NOMO-1 treated with DMSO at 0.1 percent for 48 hours (cell line): ENCODE measurements around the gene HPS4.
"Not testable (repeated sequence)": the region's sequence is repeated elsewhere in the genome, so short reads cannot be mapped to it uniquely, and the experiment has no call there.

Experiments
- DNase-seq: peaks from one replicate; lab custom pipeline; 2025; ENCODE audit not compliant: unreplicated experiment; lab: John Stamatoyannopoulos, UW

Gene HPS4

DNA sequence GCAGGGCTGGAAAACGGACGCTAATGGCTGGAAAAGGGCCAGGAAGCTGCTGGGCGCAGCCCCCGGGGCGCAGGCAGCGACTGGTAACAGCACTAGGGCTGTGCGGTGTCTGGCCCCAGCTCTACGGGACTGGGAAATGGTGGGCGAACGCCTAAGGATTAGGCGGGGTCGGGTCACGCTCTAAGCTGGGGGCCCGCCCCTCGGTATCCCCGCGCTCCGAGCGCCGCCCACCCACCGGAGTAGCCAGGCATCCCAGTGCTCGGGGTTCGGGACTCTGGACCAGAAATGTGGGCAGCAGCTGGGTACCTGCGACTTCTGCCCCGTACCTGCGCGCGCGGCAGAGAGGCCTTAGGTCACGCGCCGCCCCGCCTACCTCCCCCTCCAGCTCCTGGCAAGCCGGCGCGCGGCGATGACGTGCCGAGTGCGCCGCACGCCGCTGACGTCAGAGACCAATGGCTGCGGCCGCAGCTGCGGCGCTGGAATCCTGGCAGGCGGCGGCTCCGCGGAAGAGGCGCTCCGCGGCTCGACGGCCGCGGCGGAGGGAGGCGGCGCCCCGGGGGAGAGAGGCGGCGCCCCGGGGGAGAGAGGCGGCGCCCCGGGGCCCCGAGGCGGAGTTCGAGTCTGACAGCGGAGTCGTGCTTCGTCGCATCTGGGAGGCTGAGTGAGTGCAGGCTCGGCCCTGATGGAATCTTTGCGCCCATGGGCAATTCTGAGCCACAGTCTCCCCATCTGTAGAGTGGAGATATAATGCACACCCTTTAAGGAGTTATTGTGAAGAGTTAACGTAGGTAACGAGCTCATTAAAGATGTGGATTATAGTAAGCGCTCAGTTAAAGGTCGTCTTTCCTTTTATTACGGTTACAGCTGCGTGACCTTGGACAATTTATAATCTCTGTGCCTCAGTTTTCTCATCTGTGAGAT, at the start of gene HPS4, which contains the start of gene SRRD:
Gene HPS4 (minus strand): TSS at position 345 of the 921 bp plus-strand sequence. CDS start 2,021 bp downstream, outside the sequence.
Gene SRRD (plus strand): TSS at position 439 of the 921 bp plus-strand sequence. CDS start 14 bp downstream, at position 453.
- DNase-seq: peak; percentile 79

DNA sequence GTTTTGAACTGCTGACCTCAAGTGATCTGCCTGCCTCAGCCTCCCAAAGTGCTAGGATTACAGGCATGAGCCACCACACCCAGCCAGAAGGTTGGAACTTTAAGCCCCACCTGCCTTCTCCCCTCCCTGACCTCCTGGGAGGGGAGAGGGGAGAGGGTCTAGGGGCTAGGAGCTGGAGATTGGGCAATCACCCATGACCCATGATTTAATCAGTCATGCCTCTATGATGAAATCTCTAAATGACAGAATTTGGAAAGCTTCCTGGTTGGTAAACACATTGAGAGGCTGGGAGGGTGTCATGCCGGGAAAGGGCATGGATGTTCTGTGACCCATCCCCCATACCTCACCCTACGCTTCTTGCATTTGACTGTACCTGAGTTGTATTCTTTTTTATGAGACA, 45.8 kb upstream of the HPS4 start:
- DNase-seq: no peak

DNA sequence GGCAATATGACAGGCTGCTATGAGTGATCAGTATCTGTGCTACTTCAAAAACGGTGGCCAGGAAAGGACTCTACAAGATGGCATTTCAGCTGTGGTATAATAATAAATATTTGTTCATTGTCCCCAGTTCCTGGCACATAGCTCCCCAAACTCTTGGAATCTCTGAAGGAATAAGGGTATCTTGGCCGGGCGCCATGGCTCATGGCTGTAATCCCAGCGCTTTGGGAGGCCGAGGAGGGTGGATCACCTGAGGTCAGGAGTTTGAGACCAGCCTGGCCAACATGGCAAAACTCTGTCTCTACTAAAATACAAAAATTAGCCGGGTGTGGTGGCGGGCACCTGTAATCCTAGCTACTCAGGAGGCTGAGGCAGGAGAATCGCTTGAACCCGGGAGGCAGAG, 44.9 kb upstream of the HPS4 start:
- not testable (repeated sequence) for DNase-seq

DNA sequence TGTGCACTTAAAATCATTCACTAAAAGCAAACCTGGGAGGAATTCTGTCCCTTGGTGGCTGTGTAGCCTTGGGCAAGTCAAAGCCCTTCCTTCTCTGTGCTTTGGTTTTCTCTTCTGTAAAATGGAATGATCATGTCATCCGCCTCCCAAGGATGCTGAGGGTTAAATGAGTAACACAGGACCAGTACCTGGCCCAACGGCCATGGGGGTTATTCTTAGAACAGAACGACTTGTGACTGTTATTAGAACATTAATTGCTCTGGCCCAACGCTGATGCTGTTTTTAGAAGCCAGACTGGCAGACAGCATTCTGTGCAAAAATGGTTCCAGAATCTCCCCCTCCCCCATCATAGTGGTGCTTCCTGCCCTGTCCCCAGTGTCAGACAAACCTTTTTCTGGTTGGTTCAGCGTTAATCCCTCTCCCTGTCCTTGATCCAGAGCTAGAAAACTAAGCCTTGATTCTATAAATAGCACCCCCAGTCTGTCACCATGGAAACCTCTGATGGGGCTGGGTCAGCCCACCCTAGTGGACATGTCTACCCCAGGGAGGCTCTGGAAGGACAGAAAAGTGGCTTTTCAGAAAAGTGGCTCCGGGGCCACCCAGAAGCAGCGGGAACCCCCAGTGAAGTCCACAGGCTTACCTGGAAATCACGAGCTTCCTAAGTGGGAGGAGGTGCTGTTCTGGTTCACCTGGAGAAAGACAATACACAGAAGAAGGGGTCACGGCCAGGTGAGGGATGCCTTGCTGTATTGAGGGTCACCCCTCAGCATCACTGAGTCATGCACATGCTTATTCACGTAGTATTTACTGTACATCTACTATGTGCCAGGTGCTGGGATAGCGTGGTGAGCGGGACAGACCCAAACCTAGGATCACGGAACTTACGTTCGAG, 44.2 kb upstream of the HPS4 start:
- no peak for DNase-seq

DNA sequence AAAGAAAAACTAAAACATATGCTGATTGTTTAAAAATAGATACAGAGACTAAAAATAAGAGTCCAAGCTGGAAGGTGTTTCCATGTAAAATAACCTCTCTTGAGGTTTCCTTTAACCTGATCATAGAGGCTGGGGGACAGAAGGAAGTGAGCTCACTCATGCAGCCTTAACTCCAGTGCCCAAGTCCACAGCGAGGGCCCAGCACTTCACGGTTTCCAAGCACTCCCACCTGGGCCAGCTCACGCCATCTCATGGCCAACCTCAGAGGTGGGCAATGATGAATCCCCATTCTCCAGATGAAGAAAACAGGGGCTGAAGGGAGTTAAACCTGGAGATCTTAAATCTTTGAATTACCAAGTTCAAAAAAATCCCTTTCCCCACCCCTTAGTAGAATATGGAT, 43.6 kb upstream of the HPS4 start:
- no peak for DNase-seq

DNA sequence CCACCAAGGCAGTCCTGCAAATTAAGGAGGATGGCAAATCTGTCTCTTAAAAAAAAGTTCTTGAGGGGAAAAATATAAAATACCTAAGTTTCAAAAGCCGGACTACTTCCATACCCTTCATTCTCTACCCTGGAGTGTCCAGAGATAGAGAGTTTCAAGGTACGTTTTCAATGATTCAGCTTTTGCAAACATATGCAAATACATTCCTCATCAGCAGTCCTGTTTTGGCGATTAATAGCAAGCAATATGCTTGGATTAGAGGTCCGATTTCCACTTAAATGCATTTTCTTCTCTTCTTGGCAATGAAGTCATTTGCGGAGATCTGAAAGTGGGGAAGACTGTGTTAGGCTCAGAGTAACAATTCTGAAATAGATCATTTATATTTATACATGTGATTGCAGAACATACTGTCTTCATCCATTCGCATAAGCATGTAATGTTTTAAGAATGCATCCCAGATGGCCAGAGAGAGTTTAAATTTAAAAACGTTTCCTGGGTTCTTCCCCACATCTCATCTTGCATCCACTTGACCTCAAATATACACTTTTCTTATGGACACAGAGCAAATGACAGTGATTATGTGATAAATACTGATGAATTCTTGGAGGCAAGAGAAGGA, 42.5 kb upstream of the HPS4 start:
- DNase-seq: no peak

DNA sequence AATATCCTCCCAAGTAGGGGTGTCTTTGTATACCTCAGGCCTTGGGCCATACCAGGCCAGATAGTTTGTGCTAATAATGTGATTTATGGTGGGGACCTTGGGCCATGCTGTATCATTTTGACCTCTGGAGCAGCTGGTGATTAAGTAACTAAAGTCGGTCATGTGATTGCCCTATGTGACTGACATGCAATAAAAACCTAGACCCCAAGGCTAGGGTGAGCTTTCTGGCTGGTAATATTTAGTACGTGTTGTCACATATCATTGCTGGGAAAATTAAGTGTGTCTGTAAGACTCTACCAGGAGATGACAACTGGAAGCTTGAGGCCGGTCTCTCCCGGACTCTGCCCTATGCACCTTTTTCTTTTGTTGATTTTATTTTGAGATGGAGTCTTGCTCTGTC, 41.3 kb upstream of the HPS4 start:
- no peak for DNase-seq

DNA sequence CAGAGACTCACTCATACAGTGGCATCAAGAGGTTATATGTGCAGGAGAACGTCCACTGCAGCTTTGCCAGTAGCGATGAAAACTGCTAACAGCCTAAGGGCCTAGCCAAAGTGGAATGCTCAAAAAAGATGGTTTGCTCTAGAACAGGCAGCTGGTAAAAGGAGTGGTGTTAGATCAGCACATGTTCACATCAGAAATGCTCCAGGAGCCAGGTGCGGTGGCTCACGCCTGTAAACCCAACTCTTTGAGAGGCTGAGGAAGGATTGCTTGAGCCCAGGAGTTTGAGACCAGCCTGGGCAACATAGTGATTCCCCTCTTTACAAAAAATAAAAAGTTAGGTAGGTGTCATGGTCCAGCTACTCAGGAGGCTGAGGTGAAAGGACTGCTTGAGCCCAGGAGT, 39.0 kb upstream of the HPS4 start:
- no peak for DNase-seq

DNA sequence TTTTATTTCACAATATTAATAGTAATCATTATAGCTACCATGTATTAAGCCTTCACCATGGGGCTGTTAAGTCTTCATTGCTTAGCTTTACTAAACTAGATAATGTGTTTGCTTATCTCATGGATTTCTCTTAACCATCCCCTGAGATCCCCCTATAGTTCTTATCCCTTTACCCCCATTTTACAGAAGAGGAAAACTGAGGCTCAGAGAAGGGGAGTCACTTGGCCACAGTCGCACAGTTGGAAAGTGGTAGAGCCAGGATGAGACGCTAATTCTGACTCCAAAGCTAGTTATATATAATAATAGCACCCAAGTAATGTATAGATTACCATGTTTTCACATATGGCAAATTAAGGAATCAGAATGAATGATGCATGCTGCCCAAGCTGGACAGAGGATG, 38.4 kb upstream of the HPS4 start:
- no peak for DNase-seq

DNA sequence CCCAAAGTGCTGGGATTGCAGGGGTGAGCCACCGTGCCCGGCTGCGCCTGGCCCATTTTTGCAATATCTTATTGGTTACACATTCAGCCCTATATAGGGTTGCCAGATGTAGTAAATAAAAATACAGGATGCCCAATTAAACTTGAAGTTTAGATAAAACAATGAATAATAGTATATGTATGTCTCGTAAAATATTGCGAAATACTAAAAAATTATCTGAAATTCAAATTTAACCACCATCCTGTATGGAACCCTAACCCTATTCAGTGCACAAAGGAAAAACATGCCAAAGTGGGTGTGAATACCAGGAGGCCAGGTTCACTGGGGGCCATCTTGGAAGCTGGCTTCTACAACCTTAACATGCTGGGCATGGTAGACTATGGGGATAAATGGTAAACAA, 33.8 kb upstream of the HPS4 start:
- DNase-seq: no peak

DNA sequence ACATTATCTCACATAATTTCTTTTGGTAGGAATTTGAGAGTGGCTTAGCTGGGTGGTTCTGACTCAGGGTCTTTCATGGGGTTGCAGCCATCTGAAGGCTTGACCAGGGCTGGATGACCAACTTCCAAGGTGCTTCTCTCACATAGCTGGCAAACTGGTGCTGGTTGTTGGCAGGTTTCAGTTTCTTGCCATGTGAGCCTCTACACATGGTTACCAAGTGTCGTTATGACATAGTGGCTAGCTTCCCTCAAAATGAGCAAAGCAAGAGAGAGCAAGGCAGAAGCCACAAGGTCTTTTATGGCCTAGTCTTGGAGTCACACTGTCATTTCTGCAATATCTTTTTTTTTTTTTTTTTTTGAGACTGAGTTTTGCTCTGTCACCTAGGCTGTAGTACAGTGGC, 32.9 kb upstream of the HPS4 start:
- peak; percentile 12 for DNase-seq

DNA sequence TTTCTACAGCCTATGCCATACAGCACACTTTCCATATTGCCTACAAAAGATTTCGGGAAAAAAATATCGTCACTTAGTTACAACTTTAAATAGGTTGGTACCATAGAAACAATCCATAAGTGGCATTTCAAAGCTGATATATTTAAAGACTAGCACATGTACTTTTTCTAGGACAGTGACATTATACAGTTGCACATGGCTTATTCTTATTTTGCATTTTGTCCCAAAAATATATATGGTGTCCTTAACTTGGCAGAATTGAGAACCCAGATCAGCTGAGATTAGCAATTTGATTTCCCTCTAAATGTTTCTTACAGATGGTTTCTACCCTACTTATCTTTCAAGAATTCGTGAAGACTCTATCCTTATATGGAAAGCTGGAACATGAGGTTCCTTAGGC, 32.3 kb upstream of the HPS4 start:
- no peak for DNase-seq

DNA sequence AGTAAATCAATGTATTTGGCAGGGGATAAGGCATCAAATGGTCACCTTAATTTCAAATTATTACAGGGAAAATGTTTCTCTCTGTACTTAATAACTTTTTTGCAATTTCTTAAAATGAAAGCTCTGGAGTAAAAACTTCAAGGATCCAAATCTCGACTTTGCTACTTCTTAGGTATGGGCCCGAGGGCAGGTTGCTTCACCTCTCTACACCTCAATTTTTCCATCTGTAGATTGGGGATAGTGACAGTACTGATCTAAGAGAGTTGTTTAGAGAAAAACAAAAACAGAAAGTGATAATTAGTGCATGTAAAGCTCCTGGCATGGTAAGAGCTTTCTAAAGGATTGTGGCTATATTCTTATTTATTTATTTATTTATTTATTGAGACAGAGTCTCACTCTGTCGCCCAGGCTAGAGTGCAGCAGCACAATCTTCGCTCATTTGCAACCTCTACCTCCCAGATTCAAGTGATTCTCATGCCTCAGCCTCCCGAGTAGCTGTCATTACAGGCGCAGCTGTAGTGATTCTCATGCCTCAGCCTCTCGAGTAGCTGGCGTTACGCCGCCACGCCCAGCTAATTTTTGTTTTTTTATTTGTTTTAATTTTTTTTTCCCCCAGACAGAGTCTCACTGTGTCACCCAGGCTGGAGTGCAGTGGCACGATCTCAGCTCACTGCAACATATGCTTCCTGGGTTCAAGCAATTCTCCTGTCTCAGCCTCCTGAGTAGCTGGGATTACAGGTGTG, 31.0 kb upstream of the HPS4 start:
- DNase-seq: no peak

DNA sequence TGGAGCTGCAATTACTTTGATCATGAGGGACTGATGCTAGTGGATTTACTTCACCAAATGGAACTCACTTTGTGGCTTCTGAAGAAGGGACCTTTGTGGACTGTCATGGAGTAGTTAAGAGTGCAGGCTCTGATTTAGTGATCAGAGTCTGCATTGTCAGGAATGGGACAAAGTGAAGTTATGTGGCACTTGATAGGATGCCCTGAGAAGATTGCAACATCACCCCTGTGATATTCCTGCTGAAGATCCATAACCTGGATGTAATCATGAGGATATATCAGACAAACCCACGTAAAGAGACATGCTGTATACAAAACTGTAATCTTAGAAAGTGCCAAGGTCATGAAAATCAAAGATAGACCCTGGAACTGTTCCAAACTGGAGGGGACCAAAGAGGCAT, 30.3 kb upstream of the HPS4 start:
- DNase-seq: no peak

DNA sequence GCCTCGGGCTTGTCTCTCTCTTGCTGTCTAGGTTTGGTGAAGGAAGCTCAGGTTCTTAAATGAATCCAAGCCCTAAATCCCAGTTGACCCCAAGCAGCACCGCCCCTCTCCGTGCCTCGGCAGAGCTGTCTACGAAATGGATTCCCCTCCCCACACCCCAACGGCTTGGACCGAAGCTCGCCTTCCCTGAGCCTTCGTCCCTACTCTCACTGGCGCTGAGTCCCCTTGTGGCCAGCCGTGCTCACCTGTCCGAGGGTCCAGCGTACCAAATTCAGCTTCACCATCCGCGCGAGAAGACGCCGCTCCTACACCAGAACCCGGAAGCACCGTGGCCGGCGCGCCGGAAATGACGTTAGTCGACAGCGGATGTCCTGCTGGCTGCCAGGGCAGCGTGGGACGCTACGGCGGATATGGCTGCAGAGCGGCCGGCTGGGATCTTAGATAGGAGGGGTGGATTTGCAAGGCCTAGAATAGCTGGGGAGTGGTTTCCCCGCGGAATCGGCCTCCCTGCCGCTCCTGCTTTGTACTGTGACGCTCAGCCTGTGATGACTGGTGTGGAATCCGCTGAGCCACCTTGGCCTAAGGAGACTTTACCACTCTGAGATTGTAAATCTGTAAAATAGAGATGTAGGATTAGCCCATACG, 28.7 kb upstream of the HPS4 start, which contains the start of gene TFIP11:
Gene TFIP11 (minus strand): TSS at position 325 of the 645 bp plus-strand sequence. CDS start 2,201 bp downstream, outside the sequence.
- peak; percentile 73 for DNase-seq

DNA sequence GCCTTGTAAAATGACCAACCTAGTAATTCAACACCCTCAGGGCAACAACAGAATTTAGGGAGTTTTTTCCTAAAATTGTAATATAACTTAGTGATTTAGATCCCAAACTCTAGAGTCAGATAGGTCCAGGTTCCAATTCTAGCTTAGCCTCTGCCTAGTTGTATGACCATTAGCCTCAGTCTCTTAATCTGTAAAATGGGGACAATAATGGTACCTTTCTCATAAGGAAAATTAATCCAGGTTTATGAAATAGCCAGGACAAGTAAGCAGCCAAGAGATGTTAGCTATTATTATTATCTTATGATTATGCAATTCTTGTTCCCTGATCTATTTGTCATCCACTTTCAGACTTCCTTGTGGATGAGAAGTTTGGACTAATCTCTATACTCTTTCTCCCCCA, 24.6 kb upstream of the HPS4 start:
- DNase-seq: no peak

DNA sequence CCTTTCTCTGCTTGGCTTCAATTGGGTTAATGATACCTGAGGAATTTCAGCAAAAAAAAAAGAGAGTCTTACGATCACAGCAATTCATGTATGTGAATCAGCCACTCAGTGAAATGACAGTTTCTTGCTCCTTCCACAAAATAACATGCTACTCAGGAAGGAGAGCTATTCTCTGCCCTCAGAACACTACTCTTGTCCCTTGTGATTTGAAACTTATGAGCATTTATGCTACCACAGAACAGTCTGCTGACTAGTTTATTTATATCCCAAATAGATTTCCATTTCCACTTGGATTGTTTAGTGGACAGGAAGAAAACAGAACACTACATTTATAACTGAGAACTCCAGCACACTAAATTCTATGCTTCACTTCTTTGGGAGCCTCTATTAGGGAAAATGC, 20.2 kb upstream of the HPS4 start:
- no peak for DNase-seq

DNA sequence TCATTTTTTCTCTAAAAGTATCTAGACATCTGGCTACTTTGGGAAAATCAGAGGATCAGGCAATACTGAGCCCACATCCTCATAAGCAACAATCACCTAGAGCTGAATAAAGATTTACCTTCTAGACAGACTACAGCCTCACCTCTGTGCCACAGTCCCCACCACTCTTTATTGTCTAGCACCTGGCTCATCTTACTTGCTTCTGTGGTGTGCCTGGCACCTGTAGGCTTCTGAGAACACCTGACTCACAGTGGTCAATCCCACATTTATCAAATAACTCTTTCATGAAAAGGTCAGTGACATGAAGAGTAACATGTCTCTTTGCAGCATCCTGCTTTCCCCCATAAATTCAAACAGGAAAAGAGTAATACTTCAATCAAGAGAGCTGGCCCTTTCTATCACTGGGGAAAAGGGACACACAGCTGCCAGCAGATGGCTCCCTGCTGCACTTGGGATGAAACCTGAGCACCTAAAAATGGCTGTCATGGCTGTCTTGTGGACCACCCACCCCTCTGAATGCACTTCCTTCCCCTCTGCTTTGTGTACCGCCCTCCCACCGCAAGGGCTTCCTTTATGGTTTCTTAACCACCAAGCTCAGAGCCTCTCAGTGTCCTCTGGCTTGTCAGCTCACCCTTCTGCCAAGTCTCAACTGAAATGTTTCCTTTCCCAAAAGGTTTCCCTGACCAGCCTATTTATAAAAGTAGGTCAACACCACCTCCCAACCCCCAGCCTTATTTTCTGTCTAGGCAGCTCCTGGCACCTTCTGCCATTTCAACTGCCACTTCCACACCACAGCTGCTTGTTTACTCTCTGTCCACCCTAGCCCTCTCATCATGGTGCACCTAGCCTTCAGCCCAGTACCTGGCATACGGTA, 19.3 kb upstream of the HPS4 start:
- peak; percentile 81 for DNase-seq

DNA sequence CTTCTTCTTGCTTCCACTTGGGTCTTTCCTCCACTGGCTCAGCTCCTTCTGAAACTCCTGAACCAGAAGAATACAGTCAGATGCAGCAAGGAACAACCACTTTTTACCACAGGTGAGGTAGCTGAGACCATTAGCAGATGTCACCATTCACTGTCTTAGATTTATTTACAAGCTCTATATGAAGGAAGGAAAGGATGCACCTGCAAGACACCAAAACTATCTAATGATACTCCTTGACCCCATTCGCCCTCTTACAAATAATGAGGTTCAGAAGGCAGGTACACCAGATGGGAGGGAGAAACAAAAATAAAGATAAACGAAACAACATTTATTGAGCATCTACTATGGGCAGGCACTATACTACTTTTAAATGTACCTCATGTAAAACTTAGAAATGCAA, 18.4 kb upstream of the HPS4 start:
- DNase-seq: no peak
